Keratinocyte (primary cell): ENCODE data around the gene PRR20G.

Source experiments
- CTCF ChIP-seq, 3 experiments: IDR thresholded peaks in 1 of 3; conservative IDR thresholded peaks in 1 of 3; optimal IDR thresholded peaks in 1 of 3; 2 replicates in 2 of 3; 3 replicates in 1 of 3; pipeline versions ENCODE3 to v1.5.1; 2011; ENCODE audit warnings: low read length in 3 of 3, mild to moderate bottlenecking in 3 of 3, moderate library complexity in 2 of 3, control low read depth in 1 of 3, inconsistent platforms in 1 of 3; ENCODE audit not compliant: insufficient read depth in 2 of 3; ENCODE audit errors: extremely low read depth in 1 of 3
- EZH2 ChIP-seq: IDR thresholded peaks from one replicate; pipeline ENCODE4 v1.6.1; 2012; ENCODE audit warnings: inconsistent platforms, mild to moderate bottlenecking, low read length, moderate library complexity

- TF ChIP-seq CTCF (optimal IDR thresholded peaks at IDR 0.05 in 1 of 3, IDR thresholded peaks at IDR 0.05 in 1 of 3, conservative IDR thresholded peaks at IDR 0.05 in 1 of 3; ENCODE audit: extremely low read depth in 1 of 3, insufficient read depth in 2 of 3, low read length in 3 of 3) (no peak), EZH2 (no peak)
These were observed 20.1 kb upstream of the PRR20G start for GRCh38 chr3:127307916-127308315.
